Prostate gland (tissue), 2 donors: Measurements from ENCODE around the gene CD40. TPM values are rescaled to one million over a fixed set of nuclear protein-coding genes. Genes with fewer than 3 reads are reported as not detected.

Experiments
- DNase-seq: peaks from one replicate; pipeline ENCODE4 v3.0.0-alpha.2; 2019; ENCODE audit warnings: low spot score
- H3K27ac ChIP-seq, 2 donors: fragments of 200-600 bp; sonication (generic); 2 replicates each; pipeline ENCODE4 v1.5.1; 2017 to 2019
- H3K27me3 ChIP-seq: fragments of 200-600 bp; sonication (generic); replicated peaks from 2 replicates; pipeline ENCODE4 v1.5.1; 2019; ENCODE audit not compliant: insufficient read depth
- H3K36me3 ChIP-seq, 2 donors: fragments of 200-600 bp; sonication (generic); 1 replicate in 1 of 2; 2 replicates in 1 of 2; pipeline versions ENCODE4 v1.5.1 to v1.8.1; 2017 to 2019
- H3K4me1 ChIP-seq: fragments of 200-600 bp; sonication (generic); replicated peaks from 2 replicates; pipeline ENCODE4 v1.5.1; 2019
- H3K4me3 ChIP-seq, 2 donors: fragments of 200-600 bp; sonication (generic); 2 replicates each; pipeline ENCODE4 v1.5.1; 2017 to 2019
- H3K9me3 ChIP-seq: fragments of 200-600 bp; sonication (generic); 2 replicates; pipeline ENCODE4 v1.5.1; 2017
- POLR2A ChIP-seq: fragments of 450-650 bp; IDR thresholded peaks from one replicate; pipeline ENCODE4 v1.6.1; 2016; ENCODE audit warnings: antibody characterized with exemption, mild to moderate bottlenecking
- POLR2AphosphoS5 ChIP-seq: sonication (generic); formaldehyde crosslinking; IDR thresholded peaks from one replicate; pipeline ENCODE4 v1.6.1; 2017; ENCODE audit warnings: antibody characterized with exemption
- WGBS: methylation state at CpG from one replicate; pipeline ENCODE4 v1.1.5; 2018; 5-methylcytosine and 5-hydroxymethylcytosine counted together
- intact Hi-C: fragments of 100-400 bp; cut with DNase I; formaldehyde crosslinking; loops from one replicate; pipeline ENCODE4 v1.14.2; 2022
- total RNA-seq, 2 donors: library from RNA; depleted of rRNA; stranded (reverse); fragments of >200 nt; gene quantifications; one replicate each; pipeline ENCODE4 v1.1.0, GENCODE V29; 2016
- TF ChIP-seq, protein P1 (sequence below), 4 experiments: fragments of 200-600 bp in 2 of 4; fragments of 450-650 bp in 2 of 4; sonication (generic) in 2 of 4; IDR thresholded peaks; 1 replicate in 3 of 4; 2 replicates in 1 of 4; pipeline ENCODE4 v1.5.1; 2016 to 2019; ENCODE audit warnings: antibody characterized with exemption in 4 of 4, mild to moderate bottlenecking in 2 of 4, moderate library complexity in 2 of 4

The CD40 gene
- total RNA-seq, 2 donors from 2014 or later: 16.9 to 27.1 TPM

DNA sequence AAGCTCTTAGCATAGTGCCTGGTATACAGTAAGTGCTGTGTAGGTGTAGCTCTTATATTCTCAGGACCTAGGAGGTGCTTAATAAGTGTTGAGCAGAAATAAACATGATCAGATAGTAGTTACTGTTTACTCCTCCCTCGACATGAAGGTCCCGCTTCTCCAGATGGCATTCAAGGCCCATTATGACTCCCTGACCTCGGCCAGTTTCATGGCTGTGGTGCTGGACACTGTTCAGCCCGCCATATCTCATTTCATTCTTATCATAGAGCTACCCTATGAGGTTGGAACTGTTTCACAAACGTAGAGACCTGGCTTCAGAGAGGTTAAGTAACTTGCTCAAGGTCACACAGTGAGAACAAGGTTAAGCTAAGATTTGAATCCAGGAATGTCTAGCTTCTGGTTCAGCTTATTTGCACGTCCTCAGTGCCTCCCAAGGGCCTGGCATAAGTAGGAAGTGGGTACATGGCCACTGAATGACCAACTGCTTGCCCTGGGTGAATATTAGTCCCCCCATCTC is 39.0 kb downstream of the CD40 start:
- Histone ChIP-seq H3K27me3 (no peaks in the 10 kb centered on the region), H3K27ac (no peak overlapping the region), H3K9me3 (no peaks in the 10 kb centered on the region), H3K4me3 (no peak overlapping the region), H3K4me1 (no peaks in the 10 kb centered on the region), H3K36me3 (no peaks in the 10 kb centered on the region)
- intact Hi-C loops: no loop called here
- TF ChIP-seq POLR2AphosphoS5: no peak
- no peak for TF ChIP-seq POLR2A
- TF ChIP-seq, protein P1, sequence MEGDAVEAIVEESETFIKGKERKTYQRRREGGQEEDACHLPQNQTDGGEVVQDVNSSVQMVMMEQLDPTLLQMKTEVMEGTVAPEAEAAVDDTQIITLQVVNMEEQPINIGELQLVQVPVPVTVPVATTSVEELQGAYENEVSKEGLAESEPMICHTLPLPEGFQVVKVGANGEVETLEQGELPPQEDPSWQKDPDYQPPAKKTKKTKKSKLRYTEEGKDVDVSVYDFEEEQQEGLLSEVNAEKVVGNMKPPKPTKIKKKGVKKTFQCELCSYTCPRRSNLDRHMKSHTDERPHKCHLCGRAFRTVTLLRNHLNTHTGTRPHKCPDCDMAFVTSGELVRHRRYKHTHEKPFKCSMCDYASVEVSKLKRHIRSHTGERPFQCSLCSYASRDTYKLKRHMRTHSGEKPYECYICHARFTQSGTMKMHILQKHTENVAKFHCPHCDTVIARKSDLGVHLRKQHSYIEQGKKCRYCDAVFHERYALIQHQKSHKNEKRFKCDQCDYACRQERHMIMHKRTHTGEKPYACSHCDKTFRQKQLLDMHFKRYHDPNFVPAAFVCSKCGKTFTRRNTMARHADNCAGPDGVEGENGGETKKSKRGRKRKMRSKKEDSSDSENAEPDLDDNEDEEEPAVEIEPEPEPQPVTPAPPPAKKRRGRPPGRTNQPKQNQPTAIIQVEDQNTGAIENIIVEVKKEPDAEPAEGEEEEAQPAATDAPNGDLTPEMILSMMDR (IDR thresholded peaks at IDR 0.05): no peak
- no peak for DNase-seq
- 78% methylated on average over 6 of the region's 6 CpGs for WGBS

DNA sequence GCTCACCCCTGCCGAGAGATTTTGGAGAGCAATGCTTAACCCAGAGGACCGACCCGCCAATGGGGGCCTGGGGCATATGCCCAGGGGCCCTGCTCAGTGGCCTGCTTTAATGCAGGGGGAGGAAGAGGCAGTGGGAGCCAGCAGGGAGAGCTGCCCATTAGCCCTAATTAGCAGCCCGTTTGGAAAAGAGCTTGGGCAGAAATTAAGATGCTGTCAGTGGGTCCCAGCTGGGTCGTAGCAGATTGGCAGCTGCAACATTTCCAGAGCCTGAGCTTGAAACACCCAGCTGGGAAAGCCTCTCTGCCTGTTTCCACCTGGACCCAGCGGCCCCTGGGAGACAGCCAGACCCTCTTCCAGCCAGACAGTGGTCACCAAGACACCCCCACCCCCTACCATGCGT is 39.5 kb downstream of the CD40 start:
- no peaks in the 10 kb centered on the region for H3K9me3 ChIP-seq
- TF ChIP-seq POLR2A (no peak), POLR2AphosphoS5 (no peak)
- TF ChIP-seq, protein P1 (IDR thresholded peaks at IDR 0.05): no peak
- WGBS: 54% methylated on average over 7 of the region's 7 CpGs
- no peak for DNase-seq
- H3K36me3 ChIP-seq: no peaks in the 10 kb centered on the region
- no peak overlapping the region for H3K4me3 ChIP-seq
- no peak overlapping the region for H3K27ac ChIP-seq
- intact Hi-C loops: no loop called here
- no peaks in the 10 kb centered on the region for H3K27me3 ChIP-seq
- H3K4me1 ChIP-seq: no peaks in the 10 kb centered on the region

- Histone ChIP-seq H3K36me3 (no peaks in the 10 kb centered on the region), H3K27me3 (no peaks in the 10 kb centered on the region), H3K4me1 (no peaks in the 10 kb centered on the region), H3K4me3 (no peak overlapping the region), H3K27ac (no peak overlapping the region), H3K9me3 (no peaks in the 10 kb centered on the region)
- no peak for TF ChIP-seq POLR2AphosphoS5
- no peak for TF ChIP-seq POLR2A
- TF ChIP-seq, protein P1 (IDR thresholded peaks at IDR 0.05): no peak
- no peak for DNase-seq
- intact Hi-C loops: no loop called here
- WGBS: 35% methylated on average over 5 of the region's 5 CpGs
Observed at GRCh38 chr20:46158476-46158987, 40.4 kb downstream of the CD40 start.

GRCh38 chr20:46159101-46159897 is 41.2 kb downstream of the CD40 start:
- no peaks in the 10 kb centered on the region for H3K9me3 ChIP-seq
- no peak for DNase-seq
- 86% methylated on average over 7 of the region's 7 CpGs for WGBS
- no peaks in the 10 kb centered on the region for H3K27me3 ChIP-seq
- TF ChIP-seq, protein P1 (IDR thresholded peaks at IDR 0.05): no peak
- no peak for TF ChIP-seq POLR2AphosphoS5
- no peak for TF ChIP-seq POLR2A
- intact Hi-C loops: no loop called here
- H3K4me1 ChIP-seq: no peaks in the 10 kb centered on the region
- no peaks in the 10 kb centered on the region for H3K36me3 ChIP-seq
- H3K4me3 ChIP-seq: no peak overlapping the region
- no peak overlapping the region for H3K27ac ChIP-seq

DNA sequence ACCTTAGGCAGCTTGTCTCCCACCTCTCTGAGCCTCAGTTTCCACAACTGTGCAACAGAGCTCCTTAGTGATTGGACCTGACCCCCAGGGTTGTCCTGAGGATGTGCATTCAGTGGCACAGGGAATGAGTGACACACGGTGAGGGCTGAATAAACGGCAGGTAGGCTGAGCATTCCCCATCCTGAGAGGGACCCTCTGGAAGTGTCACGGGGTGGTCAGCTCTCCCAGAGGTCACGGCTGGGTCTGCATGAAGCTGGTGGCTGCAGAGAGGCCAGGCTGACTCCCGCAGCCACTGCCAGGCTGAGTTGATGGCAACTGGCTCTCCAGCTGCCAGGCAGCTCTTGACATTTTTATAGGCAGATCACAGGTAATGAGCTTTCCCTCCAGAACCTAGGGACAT is 42.5 kb downstream of the CD40 start:
- intact Hi-C loops: no loop called here
- H3K36me3 ChIP-seq: no peaks in the 10 kb centered on the region
- WGBS: 60% methylated on average over 5 of the region's 5 CpGs
- H3K4me1 ChIP-seq: no peaks in the 10 kb centered on the region
- DNase-seq: no peak
- H3K27ac ChIP-seq: no peak overlapping the region
- TF ChIP-seq POLR2AphosphoS5 (no peak), POLR2A (no peak)
- TF ChIP-seq, protein P1 (IDR thresholded peaks at IDR 0.05): no peak
- no peaks in the 10 kb centered on the region for H3K27me3 ChIP-seq
- no peak overlapping the region for H3K4me3 ChIP-seq
- no peaks in the 10 kb centered on the region for H3K9me3 ChIP-seq
